GDM1 (cell line): ENCODE results near the gene C2orf49.

Experiments
- DNase-seq: peaks from one replicate; lab custom pipeline; 2025; lab: John Stamatoyannopoulos, UW

The C2orf49 gene

GRCh38 chr2:105337122-105338019 is at the start of gene C2orf49:
Gene C2orf49 (plus strand): TSS chr2:105337540. CDS start chr2:105337588, 48 bp downstream.
- peak; percentile 83 for DNase-seq

GRCh38 chr2:105287692-105288091 is 49.6 kb upstream of the C2orf49 start:
- no peak for DNase-seq

GRCh38 chr2:105288133-105288532 is 49.2 kb upstream of the C2orf49 start:
- DNase-seq, result no peak

GRCh38 chr2:105290981-105291660 is 46.2 kb upstream of the C2orf49 start:
- no peak for DNase-seq

- DNase-seq, result no peak
These were observed 45.4 kb upstream of the C2orf49 start for GRCh38 chr2:105291981-105292380.

- DNase-seq, result no peak
These were observed 43.3 kb upstream of the C2orf49 start for GRCh38 chr2:105294046-105294445.

- no peak for DNase-seq
These were observed 42.4 kb upstream of the C2orf49 start for GRCh38 chr2:105294844-105295481.

GRCh38 chr2:105296017-105296611 is 41.2 kb upstream of the C2orf49 start:
- no peak for DNase-seq

GRCh38 chr2:105297216-105297615 is 40.1 kb upstream of the C2orf49 start:
- DNase-seq, result no peak

- DNase-seq, result no peak
These were observed 39.3 kb upstream of the C2orf49 start for GRCh38 chr2:105298017-105298416.

GRCh38 chr2:105299290-105299689 is 38.0 kb upstream of the C2orf49 start:
- DNase-seq, result no peak

GRCh38 chr2:105301646-105302045 is 35.7 kb upstream of the C2orf49 start:
- DNase-seq, result no peak

- DNase-seq, result no peak
These were observed 30.2 kb upstream of the C2orf49 start for GRCh38 chr2:105307146-105307545.

GRCh38 chr2:105307550-105307949 is 29.8 kb upstream of the C2orf49 start:
- DNase-seq, result no peak

GRCh38 chr2:105307962-105308361 is 29.4 kb upstream of the C2orf49 start:
- DNase-seq, result no peak

- no peak for DNase-seq
These were observed 28.8 kb upstream of the C2orf49 start for GRCh38 chr2:105308382-105309146.

- DNase-seq, result no peak
These were observed 28.2 kb upstream of the C2orf49 start for GRCh38 chr2:105309147-105309545.

- no peak for DNase-seq
These were observed 23.5 kb upstream of the C2orf49 start for GRCh38 chr2:105313877-105314276.

GRCh38 chr2:105315314-105315713 is 22.0 kb upstream of the C2orf49 start:
- DNase-seq, result no peak

- no peak for DNase-seq
These were observed 19.4 kb upstream of the C2orf49 start for GRCh38 chr2:105317937-105318336.

- no peak for DNase-seq
These were observed 16.6 kb upstream of the C2orf49 start for GRCh38 chr2:105320651-105321215.
